Stimulated activated CD8-positive, alpha-beta memory T cell treated with anti-CD3 and anti-CD28 coated beads, Interleukin-4, amount 100 ng/mL, for 4 hours (primary cell): ENCODE results near the gene MAGEA3.
"Not testable (repeated sequence)": the region's sequence is repeated elsewhere in the genome, so short reads cannot be mapped to it uniquely, and the experiment has no call there.

Experiments used
- DNase-seq, 2 donors: peaks; one replicate each; pipeline ENCODE4 v3.0.0-alpha.2; 2020; ENCODE audit warnings: low read depth in 2 of 2, low spot score in 1 of 2

The MAGEA3 gene

DNA sequence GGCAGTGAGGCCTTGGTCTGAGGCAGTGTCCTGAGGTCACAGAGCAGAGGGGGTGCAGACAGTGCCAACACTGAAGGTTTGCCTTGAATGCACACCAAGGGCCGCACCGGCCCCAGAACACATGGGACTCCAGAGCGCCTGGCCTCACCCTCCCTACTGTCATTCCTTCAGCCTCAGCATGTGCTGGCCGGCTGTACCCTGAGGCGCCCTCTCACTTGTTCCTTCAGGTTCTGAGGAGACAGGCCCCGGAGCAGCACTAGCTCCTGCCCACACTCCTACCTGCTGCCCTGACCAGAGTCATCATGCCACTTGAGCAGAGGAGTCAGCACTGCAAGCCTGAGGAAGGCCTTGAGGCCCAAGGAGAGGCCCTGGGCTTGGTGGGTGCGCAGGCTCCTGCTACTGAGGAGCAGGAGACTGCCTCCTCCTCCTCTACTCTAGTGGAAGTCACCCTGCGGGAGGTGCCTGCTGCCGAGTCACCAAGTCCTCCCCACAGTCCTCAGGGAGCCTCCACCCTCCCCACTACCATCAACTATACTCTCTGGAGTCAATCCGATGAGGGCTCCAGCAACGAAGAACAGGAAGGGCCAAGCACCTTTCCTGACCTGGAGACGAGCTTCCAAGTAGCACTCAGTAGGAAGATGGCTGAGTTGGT lies 37.4 kb downstream of the MAGEA3 start:
- DNase-seq: no peak

GRCh38 chrX:152736528-152736927 lies 37.9 kb downstream of the MAGEA3 start:
- DNase-seq: not testable (repeated sequence)

DNA sequence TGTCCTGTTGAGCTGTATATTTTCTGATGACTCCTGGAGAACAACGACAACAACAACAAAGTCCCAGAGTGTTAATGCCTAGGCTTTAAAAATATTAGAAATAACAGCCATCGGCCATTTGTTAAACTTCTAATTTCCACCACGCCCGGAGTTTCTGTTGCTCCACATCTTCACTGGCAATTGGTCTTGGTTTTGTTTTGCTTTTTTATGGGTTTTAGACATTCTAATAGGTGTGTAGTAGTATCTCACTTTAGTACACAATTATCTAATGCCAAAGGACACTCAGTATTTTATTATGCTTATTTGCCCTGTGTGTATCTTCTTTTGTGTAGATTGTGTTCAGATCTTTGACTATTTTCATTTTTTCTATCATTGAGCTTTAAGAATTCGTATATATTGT lies 40.0 kb downstream of the MAGEA3 start:
- DNase-seq: no peak
